Spleen (tissue), 11 donors: ENCODE data around the gene ITIH4. TPM values are rescaled to one million over a fixed set of nuclear protein-coding genes. Genes with fewer than 3 reads are reported as not detected.

Source experiments
- DNase-seq: peaks from one replicate; pipeline ENCODE4 v3.0.0-alpha.2; 2020
- H3K27ac ChIP-seq, 8 donors: fragments of 200-600 bp; sonication (generic) in 7 of 8; 1 replicate in 4 of 8; 2 replicates in 4 of 8; pipeline versions ENCODE4 v1.5.0 to v1.8.0; 2016 to 2021; ENCODE audit warnings: inconsistent platforms in 4 of 8, mild to moderate bottlenecking in 4 of 8, moderate library complexity in 1 of 8
- H3K27me3 ChIP-seq, 7 donors: fragments of 200-600 bp; sonication (generic) in 6 of 7; replicated peaks in 1 of 7; 1 replicate in 4 of 7; 2 replicates in 3 of 7; pipeline versions ENCODE4 v1.5.0 to v1.8.0; 2016 to 2021; ENCODE audit warnings: inconsistent platforms in 3 of 7, mild to moderate bottlenecking in 1 of 7
- H3K36me3 ChIP-seq, 6 donors: fragments of 200-600 bp; sonication (generic) in 5 of 6; 1 replicate in 4 of 6; 2 replicates in 2 of 6; pipeline versions ENCODE4 v1.5.0 to v1.8.0; 2016 to 2021; ENCODE audit warnings: inconsistent platforms in 2 of 6
- H3K4me1 ChIP-seq, 6 donors: fragments of 200-600 bp; sonication (generic) in 5 of 6; 1 replicate in 3 of 6; 2 replicates in 3 of 6; pipeline versions ENCODE4 v1.5.0 to v1.8.0; 2016 to 2021; ENCODE audit warnings: inconsistent platforms in 3 of 6
- H3K4me3 ChIP-seq, 8 donors: fragments of 200-600 bp; sonication (generic) in 7 of 8; 1 replicate in 4 of 8; 2 replicates in 4 of 8; pipeline versions ENCODE4 v1.5.0 to v1.8.0; 2016 to 2021; ENCODE audit warnings: inconsistent platforms in 4 of 8, mild to moderate bottlenecking in 4 of 8, moderate library complexity in 2 of 8
- H3K9me3 ChIP-seq, 8 donors: fragments of 200-600 bp; sonication (generic) in 7 of 8; 1 replicate in 4 of 8; 2 replicates in 4 of 8; pipeline versions ENCODE4 v1.5.0 to v1.8.0; 2016 to 2021; ENCODE audit warnings: inconsistent platforms in 4 of 8
- CTCF ChIP-seq, 11 experiments: fragments of 200-600 bp in 7 of 11; fragments of 450-650 bp in 4 of 11; sonication (generic) in 4 of 11; IDR thresholded peaks in 8 of 11; conservative IDR thresholded peaks in 3 of 11; 1 replicate in 7 of 11; 2 replicates in 4 of 11; pipeline versions ENCODE4 v1.4.0 to v1.8.0; 2016 to 2021; ENCODE audit warnings: antibody characterized with exemption in 11 of 11, inconsistent platforms in 4 of 11, mild to moderate bottlenecking in 1 of 11
- POLR2A ChIP-seq, 3 donors: fragments of 450-650 bp; IDR thresholded peaks; one replicate each; pipeline ENCODE4 v1.5.1; 2017; ENCODE audit warnings: antibody characterized with exemption in 3 of 3, mild to moderate bottlenecking in 1 of 3
- POLR2AphosphoS5 ChIP-seq, 3 donors: sonication (generic); formaldehyde crosslinking; IDR thresholded peaks; one replicate each; pipeline ENCODE4 v1.5.1; 2017; ENCODE audit warnings: antibody characterized with exemption in 3 of 3
- WGBS, 5 donors: extraction: QIAGEN DNeasy Blood & Tissue Kit in 3 of 5; methylation state at CpG; one replicate each; pipeline versions ENCODE4 v1.1.5 to v1.1.7; 2013 to 2018; 5-methylcytosine and 5-hydroxymethylcytosine counted together
- intact Hi-C: fragments of 100-400 bp; cut with DNase I; formaldehyde crosslinking; loops from one replicate; pipeline ENCODE4 v1.15.0; 2023; ENCODE audit warnings: low total_unique reads
- polyA plus RNA-seq, 3 donors: library from polyadenylated mRNA; stranded (reverse); fragments of 200-250 nt; gene quantifications; one replicate each; pipeline ENCODE4 v1.2.1, GENCODE V29; 2013
- total RNA-seq, 7 donors: library from RNA; depleted of rRNA in 3 of 7; stranded (reverse); fragments of >200 nt in 3 of 7; fragmentation: NEBNext Ultra II Directional in 4 of 7; extraction: Animal tissue kit (Norgen Biotek cat#: 25700) in 4 of 7; gene quantifications; one replicate each; pipeline versions ENCODE4 v1.1.0 to v1.2.1, GENCODE V29; 2016 to 2021
- donor health status: healthy with polysubstance abuse.
- donor health status: DM: no; HTN: no; CAD: no; lungs with moderate emphysema.
- donor health status: DM: no; HTN: no; CAD: no.
- donor health status: Bipolar disorder and iron deficiency.
- donor health status: healthy.
- donor health status: DM: no; HTN: no; CAD: no.
- donor health status: DM: yes; HTN: yes; CAD: no.

ITIH4 gene
- total and polyA plus RNA-seq, 10 donors = 9.9 to 54.2 (median 21.6) TPM

- intact Hi-C loops = no loop called here
- WGBS, 5 donors = 60 to 80% (median 68%) methylated on average over 8 of the region's 8 CpGs
- TF ChIP-seq CTCF (IDR thresholded peaks at IDR 0.05 in 8 of 11, conservative IDR thresholded peaks at IDR 0.05 in 3 of 11) (no peak), POLR2A (IDR thresholded peaks at IDR 0.05) (no peak), POLR2AphosphoS5 (IDR thresholded peaks at IDR 0.05) (no peak)
- Histone ChIP-seq H3K27me3 (no peaks in the 10 kb centered on the region), H3K36me3 (no peaks in the 10 kb centered on the region), H3K4me1 (peaks cover 0 to 22% (median 14%) of the 10 kb centered on the region in 6 donors), H3K9me3 (no peaks in the 10 kb centered on the region), H3K27ac (peak overlapping the region in 1 of 8 donors; percentile 43), H3K4me3 (no peak overlapping the region)
- no peak for DNase-seq
Measured at GRCh38 chr3:52775877-52776276, 54.6 kb downstream of the ITIH4 start.

- no peak for DNase-seq
- intact Hi-C loops = no loop called here
Measured at GRCh38 chr3:52774901-52775864, 55.3 kb downstream of the ITIH4 start.

GRCh38 chr3:52774066-52774713 is 56.3 kb downstream of the ITIH4 start:
- no peaks in the 10 kb centered on the region for H3K9me3 ChIP-seq
- intact Hi-C loops = no loop called here
- no peaks in the 10 kb centered on the region for H3K27me3 ChIP-seq
- DNase-seq = no peak
- H3K4me1 ChIP-seq = peaks cover 9 to 26% (median 21%) of the 10 kb centered on the region in 6 donors
- no peak overlapping the region for H3K4me3 ChIP-seq
- 79 to 91% (median 86%) methylated on average over 8 of the region's 8 CpGs for WGBS, 5 donors
- no peak overlapping the region for H3K27ac ChIP-seq
- H3K36me3 ChIP-seq = no peaks in the 10 kb centered on the region
- TF ChIP-seq CTCF (IDR thresholded peaks at IDR 0.05 in 8 of 11, conservative IDR thresholded peaks at IDR 0.05 in 3 of 11) (no peak), POLR2A (IDR thresholded peaks at IDR 0.05) (no peak), POLR2AphosphoS5 (IDR thresholded peaks at IDR 0.05) (no peak)

More at GRCh38 chr3:52774901-52775864, 55.3 kb downstream of the ITIH4 start:
- 39 to 63% (median 53%) methylated on average over 6 of the region's 6 CpGs for WGBS, 5 donors
- no peaks in the 10 kb centered on the region for H3K27me3 ChIP-seq
- H3K4me1 ChIP-seq = peaks cover under 1 to 25% (median 16%) of the 10 kb centered on the region in 6 donors
- peak overlapping the region in 1 of 8 donors; percentile 43 for H3K27ac ChIP-seq
- H3K36me3 ChIP-seq = no peaks in the 10 kb centered on the region
- no peak overlapping the region for H3K4me3 ChIP-seq
- TF ChIP-seq POLR2AphosphoS5 (IDR thresholded peaks at IDR 0.05) (no peak), CTCF (IDR thresholded peaks at IDR 0.05 in 8 of 11, conservative IDR thresholded peaks at IDR 0.05 in 3 of 11) (no peak), POLR2A (IDR thresholded peaks at IDR 0.05) (no peak)
- H3K9me3 ChIP-seq = no peaks in the 10 kb centered on the region
